Mucosa of stomach (tissue), 1 donor: Measurements from ENCODE around the gene DEFB108B.
"Not testable (repeated sequence)": the region's sequence is repeated elsewhere in the genome, so short reads cannot be mapped to it uniquely, and the experiment has no call there.

Source experiments
- H3K27me3 ChIP-seq: one replicate; pipeline ENCODE4 v1.7.0; 2013; ENCODE audit warnings: mild to moderate bottlenecking, low read length; ENCODE audit not compliant: control insufficient read depth, insufficient read depth
- H3K36me3 ChIP-seq: one replicate; pipeline ENCODE4 v1.7.0; 2013; ENCODE audit warnings: low read length; ENCODE audit not compliant: control insufficient read depth, insufficient read depth
- H3K4me1 ChIP-seq: one replicate; pipeline ENCODE4 v1.7.0; 2013; ENCODE audit warnings: mild to moderate bottlenecking, low read length; ENCODE audit not compliant: control insufficient read depth, insufficient read depth
- H3K4me3 ChIP-seq: one replicate; pipeline ENCODE4 v1.7.0; 2013; ENCODE audit warnings: low read length
- H3K9ac ChIP-seq: one replicate; pipeline ENCODE4 v1.7.0; 2013; ENCODE audit warnings: mild to moderate bottlenecking, low read length, moderate library complexity
- H3K9me3 ChIP-seq: one replicate; pipeline ENCODE4 v1.7.0; 2013; ENCODE audit warnings: mild to moderate bottlenecking, low read length, moderate library complexity; ENCODE audit not compliant: control insufficient read depth
- donor health status: Pancreatic carcinoma.

DEFB108B gene

DNA sequence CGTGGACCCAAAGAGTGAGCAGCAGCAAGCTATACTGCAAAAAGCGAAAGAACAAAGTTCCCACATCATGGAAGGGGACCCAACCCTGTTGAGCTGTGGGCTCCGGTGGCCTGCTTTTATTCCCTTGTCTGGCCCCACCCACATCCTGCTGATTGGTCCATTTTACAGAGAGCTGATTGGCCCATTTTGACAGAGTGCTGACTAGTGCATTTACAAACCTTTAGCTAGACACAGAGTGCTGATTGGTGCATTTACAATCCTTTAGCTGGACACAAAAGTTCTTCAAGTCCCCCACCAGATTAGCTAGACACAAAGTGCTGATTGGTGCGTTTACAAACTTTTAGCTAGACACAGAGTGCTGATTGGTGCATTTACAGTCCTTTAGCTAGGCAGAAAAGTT lies 10.4 kb downstream of the DEFB108B start:
- not testable (repeated sequence) for H3K36me3 ChIP-seq, H3K27me3 ChIP-seq, H3K9ac ChIP-seq

GRCh38 chr11:71843858-71844257 lies 10.9 kb downstream of the DEFB108B start:
- H3K9ac ChIP-seq: no peak overlapping the region
- H3K9me3 ChIP-seq: no peaks in the 10 kb centered on the region
- H3K36me3 ChIP-seq: no peaks in the 10 kb centered on the region
- H3K27me3 ChIP-seq: no peaks in the 10 kb centered on the region
- H3K4me3 ChIP-seq: no peak overlapping the region
- H3K4me1 ChIP-seq: no peaks in the 10 kb centered on the region

More for the DNA sequence above, 10.4 kb downstream of the DEFB108B start:
- not testable (repeated sequence) for H3K9me3 ChIP-seq, H3K4me3 ChIP-seq, H3K4me1 ChIP-seq

GRCh38 chr11:71853895-71854294 lies 20.9 kb downstream of the DEFB108B start:
- H3K36me3 ChIP-seq, H3K4me1 ChIP-seq, H3K9me3 ChIP-seq, H3K9ac ChIP-seq, H3K4me3 ChIP-seq, H3K27me3 ChIP-seq: not testable (repeated sequence)

- H3K4me3 ChIP-seq, H3K36me3 ChIP-seq, H3K27me3 ChIP-seq, H3K9ac ChIP-seq, H3K9me3 ChIP-seq, H3K4me1 ChIP-seq: not testable (repeated sequence)
Measured at GRCh38 chr11:71855880-71856279, 22.9 kb downstream of the DEFB108B start.

GRCh38 chr11:71860835-71861234 lies 27.8 kb downstream of the DEFB108B start:
- not testable (repeated sequence) for H3K27me3 ChIP-seq, H3K36me3 ChIP-seq, H3K4me1 ChIP-seq, H3K9me3 ChIP-seq, H3K4me3 ChIP-seq, H3K9ac ChIP-seq

DNA sequence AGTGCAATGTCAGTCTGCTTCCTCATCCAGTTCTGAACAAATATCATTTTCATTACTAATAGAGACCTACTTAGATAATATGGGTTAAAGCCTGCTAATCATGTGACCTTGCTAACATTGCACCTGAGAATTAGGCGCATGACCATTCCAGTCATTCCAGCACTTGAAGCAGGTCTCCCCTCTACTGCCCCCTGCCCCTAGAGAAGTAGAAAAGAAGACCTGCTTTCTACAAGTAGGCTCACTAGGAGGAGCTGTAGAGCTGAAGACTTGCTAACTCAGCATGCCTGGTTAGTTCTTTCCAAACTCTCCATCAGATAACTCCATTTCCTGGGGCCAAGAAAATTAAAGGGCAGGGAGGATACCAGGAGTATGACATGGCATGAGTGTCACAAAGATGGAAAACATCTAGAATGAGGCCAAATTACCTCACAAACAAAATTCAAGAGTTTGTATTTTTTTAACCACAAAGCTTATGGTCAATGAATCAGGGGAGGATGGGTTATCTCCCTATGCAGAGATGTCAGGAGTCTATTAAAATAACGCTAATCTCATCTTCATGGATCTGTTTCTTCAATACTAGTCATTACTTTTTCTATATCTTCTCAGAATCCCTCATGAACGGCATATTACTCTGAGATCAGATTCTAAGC lies 31.1 kb downstream of the DEFB108B start:
- H3K4me3 ChIP-seq, H3K4me1 ChIP-seq, H3K9ac ChIP-seq, H3K27me3 ChIP-seq, H3K36me3 ChIP-seq, H3K9me3 ChIP-seq: not testable (repeated sequence)

DNA sequence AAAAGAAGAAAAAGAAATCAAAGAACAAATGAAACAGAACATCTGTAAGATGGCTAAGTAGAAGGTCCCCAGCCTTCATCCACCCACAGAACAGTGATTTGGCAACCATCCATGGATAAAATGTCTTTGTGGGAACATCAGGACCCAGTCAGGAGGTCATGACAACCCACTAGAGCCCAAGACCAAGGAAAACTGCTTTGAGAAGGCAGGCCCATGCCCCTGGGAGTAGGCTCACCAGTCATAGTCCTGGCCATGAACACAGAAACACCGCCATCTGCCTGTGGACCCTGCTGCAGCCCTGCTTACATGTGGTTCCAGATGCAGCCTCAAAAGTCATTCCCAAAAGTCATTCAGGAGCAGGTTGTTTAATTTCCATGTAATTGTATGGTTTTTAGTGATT lies 34.2 kb downstream of the DEFB108B start:
- H3K9me3 ChIP-seq: not testable (repeated sequence)

DNA sequence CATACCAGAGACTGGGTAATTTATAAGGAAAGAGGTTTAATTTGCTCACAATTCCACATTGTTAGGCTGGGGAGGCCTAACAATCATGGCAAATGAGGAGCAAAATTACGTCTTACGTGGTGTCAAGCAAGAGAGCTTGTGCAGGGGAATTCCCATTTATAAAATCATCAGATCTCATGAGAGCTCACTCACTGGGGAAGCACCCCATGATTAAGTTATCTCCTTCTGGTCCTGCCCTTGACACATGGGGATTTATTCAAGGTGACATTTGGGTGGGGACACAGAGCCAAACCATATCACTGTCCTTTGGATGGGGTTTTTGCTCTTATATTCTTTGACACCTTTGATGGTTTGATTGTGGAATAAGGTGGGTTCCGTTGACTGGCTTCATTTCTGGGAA lies 36.9 kb downstream of the DEFB108B start:
- H3K4me3 ChIP-seq, H3K9me3 ChIP-seq, H3K36me3 ChIP-seq, H3K27me3 ChIP-seq, H3K4me1 ChIP-seq, H3K9ac ChIP-seq: not testable (repeated sequence)

More for the DNA sequence above, 34.2 kb downstream of the DEFB108B start:
- not testable (repeated sequence) for H3K9ac ChIP-seq, H3K27me3 ChIP-seq, H3K4me3 ChIP-seq, H3K4me1 ChIP-seq, H3K36me3 ChIP-seq

DNA sequence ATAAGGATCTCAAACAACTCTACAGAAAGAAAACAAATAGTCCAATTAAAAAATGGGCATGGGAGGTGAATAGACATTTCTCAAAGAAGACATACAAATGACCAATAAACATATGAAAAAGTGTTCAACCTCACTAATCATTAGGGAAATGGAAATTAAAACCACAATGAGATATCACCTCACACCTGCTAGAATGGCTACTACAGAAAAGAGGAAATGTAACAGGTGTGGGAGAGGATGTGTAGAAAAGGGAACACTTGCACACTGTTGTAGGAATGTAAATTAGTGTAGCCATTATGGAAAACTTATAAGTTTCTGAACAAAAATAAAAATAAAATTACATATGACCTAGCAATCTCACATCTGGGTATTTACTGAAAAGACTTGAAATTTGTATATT lies 37.7 kb downstream of the DEFB108B start:
- not testable (repeated sequence) for H3K9me3 ChIP-seq

DNA sequence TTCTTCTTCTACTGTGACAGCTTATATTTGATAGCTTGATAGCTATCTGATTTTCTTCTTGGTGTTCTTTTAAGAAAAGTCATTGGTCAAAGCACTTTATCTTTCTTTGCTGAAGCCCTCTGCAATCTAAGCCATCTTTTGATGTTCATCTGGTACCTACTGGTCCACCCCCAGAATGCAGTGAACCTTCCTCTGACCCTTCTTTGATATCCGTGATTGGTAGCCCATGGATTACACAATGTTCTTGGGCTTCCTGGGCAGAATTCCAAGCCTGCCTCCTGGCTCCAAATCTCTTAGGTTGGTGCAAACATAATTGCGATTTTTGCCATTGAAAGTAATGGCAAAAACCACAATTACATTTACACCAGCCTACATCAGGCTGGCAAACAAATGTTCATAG lies 43.3 kb downstream of the DEFB108B start:
- H3K27me3 ChIP-seq, H3K4me1 ChIP-seq, H3K36me3 ChIP-seq, H3K9me3 ChIP-seq, H3K4me3 ChIP-seq, H3K9ac ChIP-seq: not testable (repeated sequence)

More for the DNA sequence above, 37.7 kb downstream of the DEFB108B start:
- H3K27me3 ChIP-seq, H3K9ac ChIP-seq, H3K4me3 ChIP-seq, H3K4me1 ChIP-seq, H3K36me3 ChIP-seq: not testable (repeated sequence)

DNA sequence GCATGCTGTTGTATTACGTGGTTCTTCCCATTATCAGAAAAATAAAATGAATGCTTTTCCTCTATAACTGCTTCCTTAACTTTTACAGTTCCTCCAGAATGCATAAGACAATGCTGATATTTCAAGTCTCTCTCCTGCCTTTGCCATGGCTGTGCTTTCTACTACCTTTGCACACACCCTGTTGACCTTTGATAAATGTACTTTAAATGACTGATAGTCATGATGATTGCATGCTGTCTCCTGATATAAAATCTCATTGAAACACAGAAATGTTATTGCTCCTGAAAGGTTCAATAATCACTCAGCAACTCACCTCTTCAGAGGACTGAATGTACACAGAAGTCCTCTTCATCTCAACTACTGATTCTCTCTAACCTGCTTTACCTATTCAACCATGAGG lies 45.1 kb downstream of the DEFB108B start, which contains the start of gene DEFB131B:
DEFB131B (plus strand) TSS at position 395 of the 400 bp plus-strand sequence; CDS start at position 395, 0 bp downstream.
- H3K36me3 ChIP-seq: not testable (repeated sequence)

DNA sequence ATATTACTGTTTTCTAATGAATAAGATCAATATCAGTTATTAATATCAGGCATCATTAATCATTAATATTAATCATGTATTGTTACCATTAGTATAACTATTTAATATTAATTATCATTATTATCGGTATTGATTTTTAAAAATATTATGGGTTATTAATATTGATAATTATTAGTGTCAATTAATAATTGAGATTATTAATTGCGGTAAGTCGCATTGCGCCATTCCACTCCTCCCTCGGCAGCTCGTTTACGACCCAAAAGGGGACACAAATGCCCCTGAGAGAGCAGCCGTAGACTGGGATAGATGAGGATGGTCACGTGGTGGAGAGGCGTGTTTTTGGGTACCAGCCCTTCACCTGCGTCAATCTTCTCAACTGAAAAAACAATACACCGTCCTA lies 52.8 kb downstream of the DEFB108B start:
- not testable (repeated sequence) for H3K4me3 ChIP-seq, H3K36me3 ChIP-seq, H3K9ac ChIP-seq, H3K9me3 ChIP-seq, H3K4me1 ChIP-seq, H3K27me3 ChIP-seq

More for the DNA sequence above, 45.1 kb downstream of the DEFB108B start, which contains the start of gene DEFB131B:
- H3K4me1 ChIP-seq, H3K9me3 ChIP-seq, H3K9ac ChIP-seq, H3K4me3 ChIP-seq, H3K27me3 ChIP-seq: not testable (repeated sequence)
